Endothelial cell of umbilical vein (primary cell): Measurements from ENCODE around the gene GULP1. TPM values are rescaled to one million over a fixed set of nuclear protein-coding genes. Genes with fewer than 3 reads are reported as not detected.

Experiments used
- BruUV-seq: library from RNA; stranded (reverse); fragments of 400-500 nt; replicated peaks from 2 replicates; lab custom pipeline; 2021; lab: Mats Ljungman, UMichigan
- CTCF ChIA-PET: fragments of 300-600, 350-600 bp; sonication (Branson Sonifier 250); formaldehyde crosslinking; loops from one replicate; lab custom pipeline; 2021; ENCODE audit warnings: antibody characterized with exemption, inconsistent platforms; lab: Charles Lee
- POLR2A ChIA-PET: fragments of 300-600, 350-600 bp; sonication (Branson Sonifier 250); formaldehyde crosslinking; loops from one replicate; lab custom pipeline; 2021; ENCODE audit warnings: antibody characterized with exemption, inconsistent platforms; lab: Charles Lee
- DNase-seq: peaks from one replicate; pipeline ENCODE4 v3.0.0-alpha.2; 2011; ENCODE audit warnings: low read depth, low spot score
- FAIRE-seq: peaks from 2 replicates; lab custom pipeline; 2011; peaks lifted over from hg19 to GRCh38; lab: Jason Lieb, UNC
- H2AFZ ChIP-seq: 2 replicates; pipeline ENCODE4 v1.6.0; 2012; ENCODE audit warnings: low read depth, low read length, control low read depth, inconsistent platforms
- H3K27ac ChIP-seq: 2 replicates; pipeline ENCODE4 v1.5.1; 2011; ENCODE audit warnings: low read depth, mild to moderate bottlenecking, control low read depth, low read length, moderate library complexity; ENCODE audit not compliant: insufficient read depth
- H3K27me3 ChIP-seq, 2 experiments: 2 replicates each; pipeline versions ENCODE4 v1.6.0 to v1.6.1; 2011; ENCODE audit warnings: low read length in 2 of 2, mixed read lengths in 1 of 2; ENCODE audit not compliant: control insufficient read depth in 2 of 2, insufficient read depth in 2 of 2
- H3K36me3 ChIP-seq, 2 experiments: 2 replicates in 1 of 2; 3 replicates in 1 of 2; pipeline ENCODE4 v1.5.1; 2011; ENCODE audit warnings: low read length in 2 of 2, mild to moderate bottlenecking in 1 of 2, moderate library complexity in 1 of 2; ENCODE audit not compliant: control insufficient read depth in 2 of 2, insufficient read depth in 2 of 2; ENCODE audit errors: extremely low read depth in 1 of 2
- H3K4me1 ChIP-seq: 3 replicates; pipeline ENCODE4 v1.5.1; 2011; ENCODE audit warnings: mild to moderate bottlenecking, low read length; ENCODE audit not compliant: control insufficient read depth, insufficient read depth; ENCODE audit errors: extremely low read depth
- H3K4me2 ChIP-seq: 2 replicates; pipeline ENCODE4 v1.6.1; 2011; ENCODE audit warnings: low read length, control low read depth, mixed read lengths; ENCODE audit not compliant: insufficient read depth
- H3K4me3 ChIP-seq, 3 experiments: fragments of 200-600 bp in 1 of 3; sonication (generic), shearing (Covaris generic) in 1 of 3; replicated peaks in 1 of 3; 2 replicates each; pipeline ENCODE4 v1.5.1; 2011 to 2016; ENCODE audit warnings: control low read depth in 3 of 3, low read length in 3 of 3, mild to moderate bottlenecking in 2 of 3, inconsistent platforms in 1 of 3, low read depth in 1 of 3, moderate library complexity in 1 of 3; ENCODE audit not compliant: insufficient read depth in 1 of 3
- H3K79me2 ChIP-seq: 2 replicates; pipeline ENCODE4 v1.6.0; 2012; ENCODE audit warnings: low read length, inconsistent platforms; ENCODE audit not compliant: control insufficient read depth, insufficient read depth
- H3K9ac ChIP-seq: replicated peaks from 2 replicates; pipeline ENCODE3; 2011; ENCODE audit warnings: low read length, control low read depth; ENCODE audit not compliant: insufficient read depth; ENCODE audit errors: extremely low read depth
- H3K9me1 ChIP-seq: replicated peaks from 3 replicates; pipeline ENCODE4 v1.6.0; 2011; ENCODE audit warnings: mild to moderate bottlenecking, low read length; ENCODE audit not compliant: control insufficient read depth, insufficient read depth; ENCODE audit errors: extremely low read depth
- H3K9me3 ChIP-seq: replicated peaks from 2 replicates; pipeline ENCODE4 v1.5.1; 2012; ENCODE audit warnings: low read length, inconsistent platforms; ENCODE audit not compliant: control insufficient read depth, insufficient read depth
- H4K20me1 ChIP-seq: replicated peaks from 2 replicates; pipeline ENCODE3; 2011; ENCODE audit warnings: mild to moderate bottlenecking, low read length; ENCODE audit not compliant: control insufficient read depth, insufficient read depth; ENCODE audit errors: extremely low read depth
- CTCF ChIP-seq, 2 donors: IDR thresholded peaks; 1 replicate in 1 of 2; 2 replicates in 1 of 2; pipeline ENCODE4 v1.5.1; 2011; ENCODE audit warnings: low read length in 2 of 2, mild to moderate bottlenecking in 2 of 2, moderate library complexity in 2 of 2, control low read depth in 1 of 2, inconsistent platforms in 1 of 2, low read depth in 1 of 2; ENCODE audit not compliant: insufficient read depth in 1 of 2; ENCODE audit errors: extremely low read depth in 1 of 2
- EZH2 ChIP-seq: IDR thresholded peaks from 2 replicates; pipeline ENCODE4 v1.6.1; 2012; ENCODE audit warnings: borderline replicate concordance, low read depth, mild to moderate bottlenecking, moderate library complexity, low read length, inconsistent platforms; ENCODE audit not compliant: severe bottlenecking
- FOS ChIP-seq: IDR thresholded peaks from 2 replicates; pipeline ENCODE4 v1.6.1; 2011; ENCODE audit warnings: mild to moderate bottlenecking, low read length, moderate library complexity, borderline replicate concordance; ENCODE audit not compliant: insufficient read depth
- GATA2 ChIP-seq: IDR thresholded peaks from 2 replicates; pipeline ENCODE4 v1.7.0; 2011; ENCODE audit warnings: low read depth, mild to moderate bottlenecking, moderate library complexity, mixed read lengths, low read length; ENCODE audit not compliant: insufficient read length, insufficient read depth
- JUN ChIP-seq: IDR thresholded peaks from 2 replicates; pipeline ENCODE4 v1.6.1; 2011; ENCODE audit warnings: borderline replicate concordance, low read depth; ENCODE audit not compliant: insufficient read length, insufficient read depth
- MAX ChIP-seq: IDR thresholded peaks from 2 replicates; pipeline ENCODE4 v1.6.1; 2011; ENCODE audit not compliant: insufficient read depth, insufficient read length
- MYC ChIP-seq: IDR thresholded peaks from one replicate; pipeline ENCODE4 v1.6.1; 2011; ENCODE audit warnings: mild to moderate bottlenecking, low read depth, low read length
- POLR2A ChIP-seq: IDR thresholded peaks from 2 replicates; pipeline ENCODE4 v1.6.1; 2012; ENCODE audit warnings: low read depth, mild to moderate bottlenecking, control low read depth, low read length
- POLR2AphosphoS5 ChIP-seq: IDR thresholded peaks from 2 replicates; pipeline ENCODE4 v1.6.1; 2012; ENCODE audit warnings: low read depth, mild to moderate bottlenecking, control low read depth, low read length, moderate library complexity; ENCODE audit not compliant: insufficient read depth
- dilution Hi-C: fragments of 300-500 bp; cut with MboI; formaldehyde crosslinking; loops from one replicate; pipeline ENCODE4 v1.15.0; 2019; ENCODE audit warnings: low sequenced_read_pairs; ENCODE audit not compliant: extremely low pct_ligation_motif_present
- intact Hi-C: fragments of 100-400 bp; cut with micrococcal nuclease; formaldehyde crosslinking; loops from one replicate; pipeline ENCODE4 v1.10.0; 2022
- polyA plus RNA-seq, 4 experiments: library from polyadenylated mRNA; depleted of rRNA in 3 of 4; stranded (reverse) in 3 of 4; unstranded in 1 of 4; fragments of >200 nt; gene quantifications; 2 replicates each; pipeline versions ENCODE4 v1.2.1 to v1.2.3, GENCODE V29; 2011 to 2012; ENCODE audit warnings: missing spikeins in 1 of 4
- total RNA-seq: library from RNA; stranded (reverse); gene quantifications from 2 replicates; pipeline ENCODE4 v1.2.3, GENCODE V29; 2021

The GULP1 gene
- total and polyA plus RNA-seq, 2 donors (not counting 3 experiments of a cell fraction or from before 2014, with no cell fraction given): 24.4 to 53.8 TPM

GRCh38 chr2:188551671-188552070 is 260.0 kb downstream of the GULP1 start:
- no peaks in the 10 kb centered on the region for H3K79me2 ChIP-seq
- POLR2A ChIA-PET: no interaction called here
- no peak overlapping the region for H3K4me2 ChIP-seq
- H3K9ac ChIP-seq: no peak overlapping the region
- intact Hi-C loops: no loop called here
- FAIRE-seq (no peak), DNase-seq (peak; percentile 13)
- BruUV-seq: no TSS peak
- no peaks in the 10 kb centered on the region for H3K9me3 ChIP-seq
- CTCF ChIA-PET: no interaction called here
- H4K20me1 ChIP-seq: no peaks in the 10 kb centered on the region
- H3K36me3 ChIP-seq: no peaks in the 10 kb centered on the region
- no peak overlapping the region for H2AFZ ChIP-seq
- no peaks in the 10 kb centered on the region for H3K4me1 ChIP-seq
- no peaks in the 10 kb centered on the region for H3K9me1 ChIP-seq
- dilution Hi-C loops: no loop called here
- TF ChIP-seq JUN (no peak), POLR2AphosphoS5 (no peak), MYC (no peak), FOS (no peak), CTCF (IDR thresholded peaks at IDR 0.05; ENCODE audit: extremely low read depth in 1 of 2, insufficient read depth in 1 of 2, low read depth in 1 of 2, low read length in 2 of 2) (no peak), POLR2A (no peak), GATA2 (no peak), MAX (no peak), EZH2 (no peak)
- H3K27me3 ChIP-seq: no peaks in the 10 kb centered on the region
- H3K4me3 ChIP-seq: no peak overlapping the region
- no peak overlapping the region for H3K27ac ChIP-seq
